ENCODE results near the gene HSPBP1.
"Not testable (repeated sequence)": the region's sequence is repeated elsewhere in the genome, so short reads cannot be mapped to it uniquely, and the experiment has no call there.

HSPBP1 gene

DNA sequence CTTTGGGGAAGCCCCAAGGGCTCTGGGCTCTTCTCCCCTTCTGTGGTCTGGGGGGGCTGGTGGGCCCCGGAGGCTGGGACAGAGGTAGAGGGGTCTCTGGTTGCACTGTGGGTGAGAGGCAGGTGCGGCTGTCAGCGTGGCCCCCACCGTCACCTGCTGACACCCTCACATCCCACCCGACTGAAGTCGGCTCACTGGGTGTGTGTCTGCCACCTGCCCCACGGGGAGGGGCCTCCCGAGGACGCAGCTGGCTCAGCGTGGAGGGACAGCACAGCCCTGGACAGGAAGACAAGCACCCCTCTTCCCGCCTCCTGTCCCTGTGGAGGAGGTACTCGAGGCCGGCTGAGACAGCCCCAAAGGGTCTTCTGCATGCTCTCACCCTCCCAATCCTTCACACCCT, 49.1 kb downstream of the HSPBP1 start:
- no peak for DNase-seq

GRCh38 chr19:55230329-55230728, 49.6 kb downstream of the HSPBP1 start:
- no peak for DNase-seq

DNA sequence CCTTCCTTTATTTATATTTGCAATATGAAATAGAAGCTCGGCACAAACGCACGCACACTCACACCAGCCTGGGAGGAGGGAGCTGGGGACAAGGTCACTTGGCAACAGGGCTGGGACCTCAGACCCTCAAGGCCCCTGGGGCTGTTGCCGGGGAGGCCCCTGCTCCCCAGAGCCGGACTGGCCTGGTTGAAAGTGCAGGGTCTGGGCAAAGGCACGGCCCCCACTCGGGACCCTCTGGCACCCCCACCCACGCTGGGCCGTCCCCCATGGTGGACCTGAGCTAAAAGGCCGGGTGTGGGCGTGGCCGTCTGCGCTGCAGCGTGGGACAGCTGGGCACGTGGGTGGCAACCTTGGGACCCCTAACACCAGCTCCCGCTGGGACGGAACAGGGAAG, 50.1 kb downstream of the HSPBP1 start:
- DNase-seq = no peak

GRCh38 chr19:55229145-55229788, 50.6 kb downstream of the HSPBP1 start:
- DNase-seq = no peak

DNA sequence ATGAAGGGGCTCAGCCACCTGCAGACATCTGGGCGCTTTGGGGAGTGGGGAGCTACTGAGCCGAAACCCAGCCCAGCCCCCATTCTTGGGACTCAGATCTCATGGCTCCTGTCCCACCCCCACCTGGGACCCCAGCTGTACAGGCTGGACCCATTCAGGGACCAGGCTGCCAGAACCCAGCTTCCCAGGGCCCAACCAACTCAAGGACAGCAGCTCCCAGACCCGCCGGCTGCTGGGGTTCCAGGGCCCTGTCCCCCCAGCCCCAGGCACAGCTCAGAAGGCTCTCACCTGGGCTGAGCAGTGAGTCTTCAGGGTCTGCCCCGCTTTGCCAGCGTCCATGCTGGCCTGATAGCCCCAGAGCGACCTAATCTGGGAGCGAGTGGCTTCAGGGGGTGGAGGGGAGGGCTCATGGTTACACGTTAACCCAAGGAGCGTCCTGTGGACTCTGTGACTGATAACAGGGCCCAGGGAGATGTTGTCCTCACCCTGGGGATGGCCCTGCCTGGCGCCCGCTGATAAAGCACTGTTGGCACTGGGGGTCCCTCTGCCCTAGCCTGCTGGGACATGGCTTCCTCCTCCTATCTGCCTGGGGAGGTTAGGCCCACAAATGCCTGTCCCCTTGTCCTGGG, 51.4 kb downstream of the HSPBP1 start, which contains the start of gene TMEM86B:
TSS of gene TMEM86B (minus strand) at position 361 of the 629 bp plus-strand sequence. CDS start at position 339, 22 bp downstream.
- DNase-seq = no peak

- no peak for DNase-seq
These were observed 51.9 kb downstream of the HSPBP1 start for GRCh38 chr19:55228015-55228391.

GRCh38 chr19:55227241-55228014, 52.5 kb downstream of the HSPBP1 start:
- DNase-seq = no peak

- DNase-seq = no peak
These were observed 53.1 kb downstream of the HSPBP1 start for GRCh38 chr19:55226788-55227187.

GRCh38 chr19:55226273-55226672, 53.6 kb downstream of the HSPBP1 start:
- no peak for DNase-seq

DNA sequence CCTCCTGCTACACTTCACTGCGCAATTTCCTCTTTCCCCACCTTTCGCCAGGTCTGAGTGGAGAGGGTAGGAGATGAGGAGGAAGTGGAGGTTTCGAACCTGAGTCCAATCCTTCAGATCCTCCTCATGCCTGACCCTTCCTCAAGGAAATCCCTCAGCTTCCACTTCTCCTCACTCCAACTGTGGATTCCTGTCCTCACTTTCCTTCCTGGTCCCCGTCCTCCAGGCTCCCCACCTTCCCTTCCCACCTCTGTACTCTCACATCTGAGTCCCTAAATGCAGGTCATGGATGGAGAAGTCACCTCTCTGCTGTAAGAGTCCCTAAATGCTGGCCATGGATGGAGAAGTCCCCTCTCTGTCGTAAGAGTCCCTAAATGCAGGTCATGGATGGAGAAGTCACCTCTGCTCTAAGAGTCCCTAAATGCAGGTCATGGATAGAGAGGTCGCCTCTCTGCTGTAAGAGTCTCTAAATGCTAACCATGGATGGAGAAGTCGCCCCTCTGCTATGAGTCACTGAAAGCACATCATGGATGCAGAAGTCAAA, 54.4 kb downstream of the HSPBP1 start:
- DNase-seq = no peak

DNA sequence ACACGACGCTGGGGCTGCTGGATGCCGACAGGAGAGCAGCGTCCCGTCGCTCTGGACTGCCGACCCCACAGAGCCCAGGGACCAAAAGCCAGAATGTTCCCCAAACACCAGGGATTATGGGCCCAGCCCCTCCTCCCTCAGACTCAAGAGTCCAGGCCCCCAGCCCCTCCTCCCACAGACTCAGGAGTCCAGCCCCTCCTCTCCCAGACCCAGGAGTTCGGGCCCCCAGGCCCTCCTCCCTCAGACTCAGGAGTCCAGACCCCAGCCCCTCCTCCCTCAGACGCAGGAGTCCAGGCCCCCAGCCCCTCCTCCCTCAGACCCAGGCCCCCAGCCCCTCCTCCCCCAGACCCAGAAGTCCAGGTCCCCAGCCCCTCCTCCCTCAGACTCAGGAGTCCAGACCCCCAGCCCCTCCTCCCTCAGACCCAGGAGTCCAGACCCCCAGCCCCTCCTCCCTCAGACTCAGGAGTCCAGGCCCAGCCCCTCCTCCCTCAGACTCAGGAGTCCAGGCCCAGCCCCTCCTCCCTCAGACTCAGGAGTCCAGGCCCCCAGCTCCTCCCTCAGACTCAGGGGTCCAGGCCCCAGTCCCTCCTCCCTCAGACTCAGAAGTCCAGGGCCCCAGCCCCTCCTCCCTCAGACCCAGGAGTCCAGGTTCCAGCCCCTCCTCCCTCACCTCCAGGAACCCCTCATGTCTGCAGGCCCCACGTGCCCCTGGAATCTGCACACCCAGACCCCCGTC, 55.1 kb downstream of the HSPBP1 start:
- not testable (repeated sequence) for DNase-seq

DNA sequence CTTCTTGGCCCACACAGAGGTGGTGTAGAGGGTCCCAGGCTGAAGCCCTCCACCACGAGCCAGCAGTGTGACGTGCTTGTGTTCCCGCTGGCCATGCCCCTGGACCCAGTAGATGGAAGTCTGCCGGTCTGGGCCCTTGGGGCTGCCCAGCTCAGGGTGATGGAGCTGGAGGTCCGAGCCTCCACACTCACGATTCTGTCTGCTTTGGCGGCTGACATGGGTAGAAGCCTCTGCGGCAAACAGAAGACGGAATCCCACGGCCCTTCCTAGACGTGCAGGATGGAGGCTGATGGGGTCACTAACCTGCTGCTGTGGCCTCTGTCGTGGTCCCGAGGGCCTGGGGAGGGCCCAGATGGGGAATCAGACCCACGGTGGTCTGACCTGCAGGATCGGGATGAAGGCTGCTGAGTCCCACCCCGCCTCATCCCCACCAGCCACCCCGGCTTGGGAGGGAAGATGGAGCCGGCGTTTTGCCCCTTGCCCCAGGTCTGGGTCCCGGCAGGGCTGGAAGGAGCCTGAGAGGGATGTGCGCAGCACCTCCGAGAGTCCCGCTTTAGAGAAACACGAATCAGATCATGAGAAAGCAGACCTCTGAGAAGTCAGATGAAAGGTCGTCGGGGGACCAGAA, 55.8 kb downstream of the HSPBP1 start:
- DNase-seq = no peak

DNA sequence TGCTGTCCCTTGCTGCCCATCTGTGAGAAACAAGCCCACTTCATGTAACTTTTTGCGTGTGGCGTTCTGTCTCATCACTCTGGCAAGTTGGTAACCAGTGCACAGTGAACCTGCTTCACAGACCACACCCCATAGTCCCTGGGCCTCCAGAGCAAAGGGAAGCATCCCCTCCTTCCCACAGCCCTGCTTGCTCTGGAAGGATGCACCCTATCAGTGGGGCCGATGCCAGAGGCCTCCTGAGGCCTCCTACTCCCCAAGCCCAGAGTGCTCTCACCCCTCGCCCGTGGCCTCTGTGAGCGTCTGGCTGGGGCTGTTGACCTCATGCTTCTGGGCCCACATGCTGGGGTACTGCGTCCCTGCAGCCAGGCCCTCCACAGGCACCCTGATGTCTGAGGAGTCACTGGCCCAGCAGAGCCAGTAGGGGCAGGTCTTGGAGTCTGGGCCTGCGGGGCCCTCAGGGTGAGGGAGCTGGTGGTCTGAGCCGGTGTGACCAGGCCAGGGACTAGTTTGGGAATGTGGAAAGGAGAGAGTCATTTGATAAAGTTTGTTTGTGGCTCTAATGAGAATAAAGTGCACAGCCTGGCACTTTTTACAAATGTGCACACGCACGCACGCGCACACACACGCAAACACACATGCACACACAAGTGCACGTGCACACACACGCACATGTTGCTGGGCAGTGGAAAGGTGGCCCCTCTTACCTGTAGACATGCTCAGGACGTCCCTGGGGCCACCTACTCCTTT, 56.4 kb downstream of the HSPBP1 start:
- DNase-seq = no peak

DNA sequence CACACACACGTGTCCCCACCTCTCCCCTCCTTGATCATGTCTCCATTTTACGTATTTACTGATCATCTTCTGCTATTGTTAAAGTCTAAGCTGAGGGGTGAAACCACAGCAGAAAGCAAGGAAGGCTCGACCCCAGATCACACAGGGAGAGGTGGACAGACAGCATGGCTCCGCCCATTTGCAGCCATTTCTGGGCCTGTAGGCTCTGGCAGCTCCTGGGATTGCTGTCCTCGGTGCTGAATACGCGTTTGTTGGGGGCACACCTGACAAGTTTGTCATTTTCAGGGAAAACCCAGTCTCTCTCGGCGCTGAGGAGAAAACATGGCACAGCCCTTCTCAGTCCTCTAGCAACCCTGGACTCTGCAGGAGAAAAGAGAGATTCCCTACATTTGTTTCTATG, 59.4 kb downstream of the HSPBP1 start:
- DNase-seq = no peak

DNA sequence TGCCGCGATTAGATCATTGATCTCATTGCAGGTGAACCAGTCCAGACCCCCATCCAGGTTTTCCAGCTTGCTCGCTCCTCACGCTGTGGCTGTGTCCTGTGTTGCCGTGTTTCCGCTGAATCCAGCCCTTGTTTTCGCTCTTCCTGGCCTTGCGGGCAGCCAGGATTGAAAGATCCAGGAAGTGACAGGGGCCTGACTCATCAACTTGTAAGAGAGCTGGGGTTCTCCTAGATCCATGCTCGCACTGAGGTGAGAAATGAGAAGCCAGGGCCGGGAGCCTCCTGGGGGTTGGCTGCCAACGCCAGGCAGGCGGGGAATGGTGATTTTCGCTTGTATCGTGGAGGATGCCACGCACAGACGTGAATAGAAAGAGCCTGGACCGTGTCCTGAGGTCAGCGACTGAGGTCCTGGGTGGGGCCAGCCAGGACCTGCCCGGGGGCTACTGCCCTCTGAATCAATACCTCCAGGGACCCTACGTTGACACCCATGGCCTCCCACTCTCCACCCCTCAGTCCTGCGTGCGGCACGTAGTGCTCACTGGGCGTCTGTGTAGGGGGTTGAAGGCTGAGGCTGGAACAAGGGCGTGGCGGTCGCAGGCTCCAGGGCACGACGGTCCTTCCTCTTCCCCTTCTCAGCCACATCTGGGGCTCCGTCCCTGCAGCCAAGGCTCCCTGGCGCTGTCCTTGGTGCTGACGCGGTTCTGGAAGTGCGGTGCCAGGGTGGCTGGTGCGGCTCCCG, 63.3 kb downstream of the HSPBP1 start:
- DNase-seq = peak; percentile 84

- DNase-seq = no peak
These were observed 66.4 kb downstream of the HSPBP1 start for GRCh38 chr19:55213547-55213946.

- DNase-seq = no peak
These were observed 67.5 kb downstream of the HSPBP1 start for GRCh38 chr19:55212447-55212846.

Measured in right hindlimb (tissue), 1 donor.